IMR-90 (cell line): ENCODE data around the gene RTL1.

Experiments used
- CHD1 ChIP-seq: IDR thresholded peaks from 2 replicates; pipeline ENCODE4 v1.6.1; 2012; ENCODE audit warnings: low read depth, low read length, improper control_type of control experiment
- ELK1 ChIP-seq: fragments of 150-350 bp; IDR thresholded peaks from 2 replicates; pipeline ENCODE4 v1.6.1; 2016; ENCODE audit warnings: low read depth, mild to moderate bottlenecking, low read length, moderate library complexity, borderline replicate concordance
- FOS ChIP-seq: fragments of 150-350 bp; IDR thresholded peaks from 2 replicates; pipeline ENCODE4 v1.6.1; 2016; ENCODE audit warnings: low read depth, low read length
- MAFK ChIP-seq: IDR thresholded peaks from 2 replicates; pipeline ENCODE4 v1.6.1; 2012; ENCODE audit warnings: low read depth, low read length, improper control_type of control experiment
- MAZ ChIP-seq: IDR thresholded peaks from 2 replicates; pipeline ENCODE4 v1.6.1; 2012; ENCODE audit warnings: low read depth, mild to moderate bottlenecking, low read length, improper control_type of control experiment, moderate library complexity, borderline replicate concordance
- NFE2L2 ChIP-seq: fragments of 150-350 bp; IDR thresholded peaks from 2 replicates; pipeline ENCODE4 v1.6.1; 2016; ENCODE audit warnings: low read depth, mild to moderate bottlenecking, low read length
- POLR2A ChIP-seq: IDR thresholded peaks from 2 replicates; pipeline ENCODE4 v1.6.1; 2012; ENCODE audit warnings: mild to moderate bottlenecking, low read depth, low read length
- RAD21 ChIP-seq: IDR thresholded peaks from 2 replicates; pipeline ENCODE4 v1.6.1; 2012; ENCODE audit warnings: low read length, improper control_type of control experiment
- RFX5 ChIP-seq: IDR thresholded peaks from 2 replicates; pipeline ENCODE4 v1.8.0; 2012; ENCODE audit warnings: low read depth, mild to moderate bottlenecking, low read length, moderate library complexity
- SMC3 ChIP-seq: fragments of 150-350 bp; IDR thresholded peaks from 2 replicates; pipeline ENCODE4 v1.6.1; 2016; ENCODE audit warnings: low read depth, mild to moderate bottlenecking, antibody characterized with exemption, low read length, moderate library complexity
- TF ChIP-seq, protein P1 (sequence below): conservative IDR thresholded peaks from 2 replicates; pipeline ENCODE4 v1.5.1; 2012; ENCODE audit warnings: mild to moderate bottlenecking, low read depth, low read length, improper control_type of control experiment
- TF ChIP-seq, protein P2 (sequence below): fragments of 150-350 bp; IDR thresholded peaks from 2 replicates; pipeline ENCODE4 v1.6.1; 2017; ENCODE audit warnings: mild to moderate bottlenecking, antibody characterized with exemption, low read length, low read depth

GRCh38 chr14:100892496-100893227 is 10.9 kb downstream of the RTL1 start:
- no peak for TF ChIP-seq POLR2A
- TF ChIP-seq, protein P1, sequence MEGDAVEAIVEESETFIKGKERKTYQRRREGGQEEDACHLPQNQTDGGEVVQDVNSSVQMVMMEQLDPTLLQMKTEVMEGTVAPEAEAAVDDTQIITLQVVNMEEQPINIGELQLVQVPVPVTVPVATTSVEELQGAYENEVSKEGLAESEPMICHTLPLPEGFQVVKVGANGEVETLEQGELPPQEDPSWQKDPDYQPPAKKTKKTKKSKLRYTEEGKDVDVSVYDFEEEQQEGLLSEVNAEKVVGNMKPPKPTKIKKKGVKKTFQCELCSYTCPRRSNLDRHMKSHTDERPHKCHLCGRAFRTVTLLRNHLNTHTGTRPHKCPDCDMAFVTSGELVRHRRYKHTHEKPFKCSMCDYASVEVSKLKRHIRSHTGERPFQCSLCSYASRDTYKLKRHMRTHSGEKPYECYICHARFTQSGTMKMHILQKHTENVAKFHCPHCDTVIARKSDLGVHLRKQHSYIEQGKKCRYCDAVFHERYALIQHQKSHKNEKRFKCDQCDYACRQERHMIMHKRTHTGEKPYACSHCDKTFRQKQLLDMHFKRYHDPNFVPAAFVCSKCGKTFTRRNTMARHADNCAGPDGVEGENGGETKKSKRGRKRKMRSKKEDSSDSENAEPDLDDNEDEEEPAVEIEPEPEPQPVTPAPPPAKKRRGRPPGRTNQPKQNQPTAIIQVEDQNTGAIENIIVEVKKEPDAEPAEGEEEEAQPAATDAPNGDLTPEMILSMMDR: no peak
- no peak for TF ChIP-seq NFE2L2
- no peak for TF ChIP-seq SMC3
- TF ChIP-seq RAD21: no peak
- TF ChIP-seq RFX5: no peak
- TF ChIP-seq ELK1: no peak
- TF ChIP-seq, protein P2, sequence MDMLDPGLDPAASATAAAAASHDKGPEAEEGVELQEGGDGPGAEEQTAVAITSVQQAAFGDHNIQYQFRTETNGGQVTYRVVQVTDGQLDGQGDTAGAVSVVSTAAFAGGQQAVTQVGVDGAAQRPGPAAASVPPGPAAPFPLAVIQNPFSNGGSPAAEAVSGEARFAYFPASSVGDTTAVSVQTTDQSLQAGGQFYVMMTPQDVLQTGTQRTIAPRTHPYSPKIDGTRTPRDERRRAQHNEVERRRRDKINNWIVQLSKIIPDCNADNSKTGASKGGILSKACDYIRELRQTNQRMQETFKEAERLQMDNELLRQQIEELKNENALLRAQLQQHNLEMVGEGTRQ: no peak
- no peak for TF ChIP-seq MAFK
- no peak for TF ChIP-seq CHD1
- TF ChIP-seq MAZ: no peak
- no peak for TF ChIP-seq FOS
